Omental fat pad (tissue), 4 donors: ENCODE measurements around the gene DNAJC18. TPM values are rescaled to one million over a fixed set of nuclear protein-coding genes. Genes with fewer than 3 reads are reported as not detected.

Experiments
- ATAC-seq: fragments of 150-250 bp; one replicate; pipeline ENCODE4 v1.9.1; 2016; ENCODE audit warnings: mild to moderate bottlenecking, moderate library complexity; ENCODE audit not compliant: low FRiP score
- DNase-seq: peaks from one replicate; pipeline ENCODE4 v3.0.0-alpha.2; 2019; ENCODE audit warnings: low spot score
- CTCF ChIP-seq, 3 donors: fragments of 450-650 bp; IDR thresholded peaks; one replicate each; pipeline ENCODE4 v1.5.1; 2016 to 2017; ENCODE audit warnings: antibody characterized with exemption in 3 of 3, mild to moderate bottlenecking in 3 of 3, moderate library complexity in 2 of 3
- total RNA-seq, 4 donors: library from RNA; depleted of rRNA; stranded (reverse); fragments of >200 nt; gene quantifications; one replicate each; pipeline ENCODE4 v1.1.0, GENCODE V29; 2016

DNAJC18 gene
- total RNA-seq, 4 donors from 2014 or later = 6.1 to 7.4 (median 6.5) TPM

GRCh38 chr5:139435676-139436075, 3.6 kb downstream of the DNAJC18 start:
- no peak for TF ChIP-seq CTCF (IDR thresholded peaks at IDR 0.05)
- DNase-seq = no peak
- no peak for ATAC-seq

- DNase-seq (no peak), ATAC-seq (no peak)
- TF ChIP-seq CTCF (IDR thresholded peaks at IDR 0.05) = no peak
Observed at GRCh38 chr5:139431706-139432105, 7.6 kb downstream of the DNAJC18 start.

GRCh38 chr5:139430015-139430414, 9.3 kb downstream of the DNAJC18 start:
- DNase-seq = no peak
- TF ChIP-seq CTCF (IDR thresholded peaks at IDR 0.05) = no peak
- no peak for ATAC-seq

GRCh38 chr5:139426203-139426885, 13.0 kb downstream of the DNAJC18 start:
- ATAC-seq (no peak), DNase-seq (no peak)
- TF ChIP-seq CTCF (IDR thresholded peaks at IDR 0.05) = no peak

GRCh38 chr5:139425497-139425896, 13.8 kb downstream of the DNAJC18 start:
- no peak for DNase-seq
- ATAC-seq = no peak
- no peak for TF ChIP-seq CTCF (IDR thresholded peaks at IDR 0.05)

GRCh38 chr5:139422307-139422893, 16.9 kb downstream of the DNAJC18 start:
- ATAC-seq = peak; percentile 78

More at GRCh38 chr5:139422307-139422893, 16.9 kb downstream of the DNAJC18 start:
- DNase-seq = no peak
- TF ChIP-seq CTCF (IDR thresholded peaks at IDR 0.05) = no peak
